Keratinocyte (primary cell): ENCODE measurements around the gene GAMT. TPM values are rescaled to one million over a fixed set of nuclear protein-coding genes. Genes with fewer than 3 reads are reported as not detected.

Experiments used
- DNase-seq: peaks from one replicate; pipeline ENCODE4 v3.0.0-alpha.2; 2011; ENCODE audit warnings: low read depth, missing footprints, low spot score
- FAIRE-seq: peaks from 2 replicates; lab custom pipeline; 2011; peaks lifted over from hg19 to GRCh38; lab: Jason Lieb, UNC
- H2AFZ ChIP-seq: 2 replicates; pipeline ENCODE4 v1.6.0; 2012; ENCODE audit warnings: low read length, control low read depth, inconsistent platforms; ENCODE audit not compliant: control insufficient read depth
- H3K27ac ChIP-seq: 2 replicates; pipeline ENCODE4 v1.5.1; 2011; ENCODE audit warnings: low read length; ENCODE audit not compliant: control insufficient read depth, insufficient read depth
- H3K27me3 ChIP-seq: 3 replicates; pipeline ENCODE4 v1.6.0; 2011; ENCODE audit warnings: low read length; ENCODE audit not compliant: control insufficient read depth, insufficient read depth; ENCODE audit errors: extremely low read depth
- H3K36me3 ChIP-seq, 2 experiments: 2 replicates in 1 of 2; 3 replicates in 1 of 2; pipeline ENCODE4 v1.5.1; 2011; ENCODE audit warnings: low read length in 2 of 2, mild to moderate bottlenecking in 1 of 2; ENCODE audit not compliant: control insufficient read depth in 2 of 2, insufficient read depth in 2 of 2; ENCODE audit errors: extremely low read depth in 1 of 2
- H3K4me1 ChIP-seq: 3 replicates; pipeline ENCODE4 v1.5.1; 2011; ENCODE audit warnings: low read length; ENCODE audit not compliant: control insufficient read depth, insufficient read depth; ENCODE audit errors: extremely low read depth
- H3K4me2 ChIP-seq: 3 replicates; pipeline ENCODE4 v1.6.0; 2011; ENCODE audit warnings: low read depth, low read length; ENCODE audit not compliant: control insufficient read depth, insufficient read depth; ENCODE audit errors: extremely low read depth
- H3K4me3 ChIP-seq, 3 experiments: fragments of 200-600 bp in 1 of 3; sonication (generic) in 1 of 3; 2 replicates in 2 of 3; 3 replicates in 1 of 3; pipeline ENCODE4 v1.5.1; 2011 to 2016; ENCODE audit warnings: low read length in 3 of 3, mild to moderate bottlenecking in 3 of 3, control low read depth in 2 of 3, inconsistent platforms in 1 of 3, low read depth in 1 of 3, mixed read lengths in 1 of 3, mixed run types in 1 of 3, moderate library complexity in 1 of 3; ENCODE audit not compliant: control insufficient read depth in 2 of 3, insufficient read depth in 2 of 3; ENCODE audit errors: extremely low read depth in 1 of 3
- H3K79me2 ChIP-seq: 2 replicates; pipeline ENCODE4 v1.6.0; 2012; ENCODE audit warnings: low read length; ENCODE audit not compliant: control insufficient read depth, insufficient read depth
- H3K9ac ChIP-seq: 3 replicates; pipeline ENCODE4 v1.6.0; 2011; ENCODE audit warnings: low read length; ENCODE audit not compliant: control insufficient read depth, insufficient read depth; ENCODE audit errors: extremely low read depth
- H3K9me1 ChIP-seq: 3 replicates; pipeline ENCODE4 v1.6.0; 2011; ENCODE audit warnings: low read length; ENCODE audit not compliant: control insufficient read depth, insufficient read depth; ENCODE audit errors: extremely low read depth
- H3K9me3 ChIP-seq: 2 replicates; pipeline ENCODE4 v1.5.1; 2012; ENCODE audit warnings: low read depth, low read length; ENCODE audit not compliant: control insufficient read depth
- H4K20me1 ChIP-seq: 3 replicates; pipeline ENCODE4 v1.6.0; 2011; ENCODE audit warnings: low read length; ENCODE audit not compliant: control insufficient read depth, insufficient read depth; ENCODE audit errors: extremely low read depth
- EZH2 ChIP-seq: IDR thresholded peaks from one replicate; pipeline ENCODE4 v1.6.1; 2012; ENCODE audit warnings: inconsistent platforms, mild to moderate bottlenecking, low read length, moderate library complexity
- dilution Hi-C: fragments of 300-500 bp; cut with MboI; formaldehyde crosslinking; loops from one replicate; pipeline ENCODE4 v1.7.0; 2020; ENCODE audit warnings: low sequenced_read_pairs; ENCODE audit not compliant: extremely low pct_ligation_motif_present
- polyA plus RNA-seq, 5 experiments: library from polyadenylated mRNA; depleted of rRNA in 3 of 5; stranded (reverse) in 3 of 5; stranded (forward) in 1 of 5; unstranded in 1 of 5; fragments of >200 nt; gene quantifications; 1 replicate in 1 of 5; 2 replicates in 3 of 5; 3 replicates in 1 of 5; pipeline versions ENCODE4 v1.2.1 to v1.2.3, GENCODE V29; 2011 to 2012; ENCODE audit warnings: missing spikeins in 2 of 5, low read depth in 1 of 5, low replicate concordance in 1 of 5
- TF ChIP-seq, protein P1 (sequence below), 3 experiments: IDR thresholded peaks in 1 of 3; conservative IDR thresholded peaks in 1 of 3; optimal IDR thresholded peaks in 1 of 3; 2 replicates in 2 of 3; 3 replicates in 1 of 3; pipeline versions ENCODE3 to v1.5.1; 2011; ENCODE audit warnings: low read length in 3 of 3, mild to moderate bottlenecking in 3 of 3, moderate library complexity in 2 of 3, control low read depth in 1 of 3, inconsistent platforms in 1 of 3; ENCODE audit not compliant: insufficient read depth in 2 of 3; ENCODE audit errors: extremely low read depth in 1 of 3

The GAMT gene
- polyA plus RNA-seq, 1 donor (not counting 4 experiments of a cell fraction or from before 2014, with no cell fraction given): 5.7 TPM

DNA sequence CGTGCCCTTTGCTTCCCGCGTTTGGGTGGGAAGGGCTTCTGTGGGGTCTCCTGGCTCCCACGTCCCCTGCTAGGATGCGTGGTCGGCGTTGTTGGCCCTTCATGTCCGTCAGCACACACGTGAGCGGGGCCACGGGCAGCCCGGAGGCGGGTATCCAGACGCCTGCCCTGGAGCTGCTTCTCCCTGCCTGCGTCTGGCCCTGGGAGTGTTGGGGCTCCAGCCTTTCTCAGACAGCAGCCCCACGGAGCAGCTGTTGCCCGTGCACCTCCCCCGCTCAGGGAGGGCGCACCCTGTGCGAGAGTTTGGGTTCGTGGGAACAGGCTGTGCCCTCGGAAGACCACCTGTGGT lies 20.6 kb upstream of the GAMT start:
- H3K79me2 ChIP-seq: peaks cover 81% of the 10 kb centered on the region

GRCh38 chr19:1421218-1421957 lies 20.0 kb upstream of the GAMT start:
- no peak for FAIRE-seq
- peaks cover 41 to 72% of the 10 kb centered on the region in 2 experiments for H3K36me3 ChIP-seq

More for the DNA sequence above, 20.6 kb upstream of the GAMT start:
- Histone ChIP-seq H3K27ac (no peak overlapping the region), H2AFZ (no peak overlapping the region), H3K27me3 (no peaks in the 10 kb centered on the region), H3K9ac (no peak overlapping the region), H3K36me3 (peaks cover 46 to 75% of the 10 kb centered on the region in 2 experiments), H3K4me2 (no peak overlapping the region), H4K20me1 (peaks cover 34% of the 10 kb centered on the region), H3K4me1 (peaks cover 20% of the 10 kb centered on the region), H3K4me3 (no peak overlapping the region), H3K9me1 (peaks cover 3% of the 10 kb centered on the region), H3K9me3 (no peaks in the 10 kb centered on the region)
- FAIRE-seq (no peak), DNase-seq (no peak)
- dilution Hi-C loops: no loop called here
- TF ChIP-seq, protein P1, sequence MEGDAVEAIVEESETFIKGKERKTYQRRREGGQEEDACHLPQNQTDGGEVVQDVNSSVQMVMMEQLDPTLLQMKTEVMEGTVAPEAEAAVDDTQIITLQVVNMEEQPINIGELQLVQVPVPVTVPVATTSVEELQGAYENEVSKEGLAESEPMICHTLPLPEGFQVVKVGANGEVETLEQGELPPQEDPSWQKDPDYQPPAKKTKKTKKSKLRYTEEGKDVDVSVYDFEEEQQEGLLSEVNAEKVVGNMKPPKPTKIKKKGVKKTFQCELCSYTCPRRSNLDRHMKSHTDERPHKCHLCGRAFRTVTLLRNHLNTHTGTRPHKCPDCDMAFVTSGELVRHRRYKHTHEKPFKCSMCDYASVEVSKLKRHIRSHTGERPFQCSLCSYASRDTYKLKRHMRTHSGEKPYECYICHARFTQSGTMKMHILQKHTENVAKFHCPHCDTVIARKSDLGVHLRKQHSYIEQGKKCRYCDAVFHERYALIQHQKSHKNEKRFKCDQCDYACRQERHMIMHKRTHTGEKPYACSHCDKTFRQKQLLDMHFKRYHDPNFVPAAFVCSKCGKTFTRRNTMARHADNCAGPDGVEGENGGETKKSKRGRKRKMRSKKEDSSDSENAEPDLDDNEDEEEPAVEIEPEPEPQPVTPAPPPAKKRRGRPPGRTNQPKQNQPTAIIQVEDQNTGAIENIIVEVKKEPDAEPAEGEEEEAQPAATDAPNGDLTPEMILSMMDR (optimal IDR thresholded peaks at IDR 0.05 in 1 of 3, IDR thresholded peaks at IDR 0.05 in 1 of 3, conservative IDR thresholded peaks at IDR 0.05 in 1 of 3; ENCODE audit: extremely low read depth in 1 of 3, insufficient read depth in 2 of 3, low read length in 3 of 3): no peak
- TF ChIP-seq EZH2: no peak

More at GRCh38 chr19:1421218-1421957, 20.0 kb upstream of the GAMT start:
- no peaks in the 10 kb centered on the region for H3K27me3 ChIP-seq
- peaks cover 3% of the 10 kb centered on the region for H3K9me1 ChIP-seq
- TF ChIP-seq EZH2: no peak
- TF ChIP-seq, protein P1 (optimal IDR thresholded peaks at IDR 0.05 in 1 of 3, IDR thresholded peaks at IDR 0.05 in 1 of 3, conservative IDR thresholded peaks at IDR 0.05 in 1 of 3; ENCODE audit: extremely low read depth in 1 of 3, insufficient read depth in 2 of 3, low read length in 3 of 3): no peak
- H3K9me3 ChIP-seq: no peaks in the 10 kb centered on the region
- dilution Hi-C loops: no loop called here
- no peak for DNase-seq
- no peak overlapping the region for H2AFZ ChIP-seq
- no peak overlapping the region for H3K9ac ChIP-seq
- peaks cover 39% of the 10 kb centered on the region for H4K20me1 ChIP-seq
- H3K27ac ChIP-seq: no peak overlapping the region
- peaks cover 25% of the 10 kb centered on the region for H3K4me1 ChIP-seq
- no peak overlapping the region for H3K4me3 ChIP-seq
- no peak overlapping the region for H3K4me2 ChIP-seq
- H3K79me2 ChIP-seq: peaks cover 82% of the 10 kb centered on the region
